Keratinocyte (primary cell): ENCODE measurements around the gene ERC1. TPM values are rescaled to one million over a fixed set of nuclear protein-coding genes. Genes with fewer than 3 reads are reported as not detected.

ENCODE experiments used
- DNase-seq: peaks from one replicate; pipeline ENCODE4 v3.0.0-alpha.2; 2011; ENCODE audit warnings: low read depth, missing footprints, low spot score
- FAIRE-seq: peaks from 2 replicates; lab custom pipeline; 2011; peaks lifted over from hg19 to GRCh38; lab: Jason Lieb, UNC
- H2AFZ ChIP-seq: 2 replicates; pipeline ENCODE4 v1.6.0; 2012; ENCODE audit warnings: low read length, control low read depth, inconsistent platforms; ENCODE audit not compliant: control insufficient read depth
- H3K27ac ChIP-seq: 2 replicates; pipeline ENCODE4 v1.5.1; 2011; ENCODE audit warnings: low read length; ENCODE audit not compliant: control insufficient read depth, insufficient read depth
- H3K27me3 ChIP-seq: 3 replicates; pipeline ENCODE4 v1.6.0; 2011; ENCODE audit warnings: low read length; ENCODE audit not compliant: control insufficient read depth, insufficient read depth; ENCODE audit errors: extremely low read depth
- H3K36me3 ChIP-seq, 2 experiments: 2 replicates in 1 of 2; 3 replicates in 1 of 2; pipeline ENCODE4 v1.5.1; 2011; ENCODE audit warnings: low read length in 2 of 2, mild to moderate bottlenecking in 1 of 2; ENCODE audit not compliant: control insufficient read depth in 2 of 2, insufficient read depth in 2 of 2; ENCODE audit errors: extremely low read depth in 1 of 2
- H3K4me1 ChIP-seq: 3 replicates; pipeline ENCODE4 v1.5.1; 2011; ENCODE audit warnings: low read length; ENCODE audit not compliant: control insufficient read depth, insufficient read depth; ENCODE audit errors: extremely low read depth
- H3K4me2 ChIP-seq: 3 replicates; pipeline ENCODE4 v1.6.0; 2011; ENCODE audit warnings: low read depth, low read length; ENCODE audit not compliant: control insufficient read depth, insufficient read depth; ENCODE audit errors: extremely low read depth
- H3K4me3 ChIP-seq, 3 experiments: fragments of 200-600 bp in 1 of 3; sonication (generic) in 1 of 3; 2 replicates in 2 of 3; 3 replicates in 1 of 3; pipeline ENCODE4 v1.5.1; 2011 to 2016; ENCODE audit warnings: low read length in 3 of 3, mild to moderate bottlenecking in 3 of 3, control low read depth in 2 of 3, inconsistent platforms in 1 of 3, low read depth in 1 of 3, mixed read lengths in 1 of 3, mixed run types in 1 of 3, moderate library complexity in 1 of 3; ENCODE audit not compliant: control insufficient read depth in 2 of 3, insufficient read depth in 2 of 3; ENCODE audit errors: extremely low read depth in 1 of 3
- H3K79me2 ChIP-seq: 2 replicates; pipeline ENCODE4 v1.6.0; 2012; ENCODE audit warnings: low read length; ENCODE audit not compliant: control insufficient read depth, insufficient read depth
- H3K9ac ChIP-seq: 3 replicates; pipeline ENCODE4 v1.6.0; 2011; ENCODE audit warnings: low read length; ENCODE audit not compliant: control insufficient read depth, insufficient read depth; ENCODE audit errors: extremely low read depth
- H3K9me1 ChIP-seq: 3 replicates; pipeline ENCODE4 v1.6.0; 2011; ENCODE audit warnings: low read length; ENCODE audit not compliant: control insufficient read depth, insufficient read depth; ENCODE audit errors: extremely low read depth
- H3K9me3 ChIP-seq: 2 replicates; pipeline ENCODE4 v1.5.1; 2012; ENCODE audit warnings: low read depth, low read length; ENCODE audit not compliant: control insufficient read depth
- H4K20me1 ChIP-seq: 3 replicates; pipeline ENCODE4 v1.6.0; 2011; ENCODE audit warnings: low read length; ENCODE audit not compliant: control insufficient read depth, insufficient read depth; ENCODE audit errors: extremely low read depth
- EZH2 ChIP-seq: IDR thresholded peaks from one replicate; pipeline ENCODE4 v1.6.1; 2012; ENCODE audit warnings: inconsistent platforms, mild to moderate bottlenecking, low read length, moderate library complexity
- dilution Hi-C: fragments of 300-500 bp; cut with MboI; formaldehyde crosslinking; loops from one replicate; pipeline ENCODE4 v1.7.0; 2020; ENCODE audit warnings: low sequenced_read_pairs; ENCODE audit not compliant: extremely low pct_ligation_motif_present
- polyA plus RNA-seq, 5 experiments: library from polyadenylated mRNA; depleted of rRNA in 3 of 5; stranded (reverse) in 3 of 5; stranded (forward) in 1 of 5; unstranded in 1 of 5; fragments of >200 nt; gene quantifications; 1 replicate in 1 of 5; 2 replicates in 3 of 5; 3 replicates in 1 of 5; pipeline versions ENCODE4 v1.2.1 to v1.2.3, GENCODE V29; 2011 to 2012; ENCODE audit warnings: missing spikeins in 2 of 5, low read depth in 1 of 5, low replicate concordance in 1 of 5
- TF ChIP-seq, protein P1 (sequence below), 3 experiments: IDR thresholded peaks in 1 of 3; conservative IDR thresholded peaks in 1 of 3; optimal IDR thresholded peaks in 1 of 3; 2 replicates in 2 of 3; 3 replicates in 1 of 3; pipeline versions ENCODE3 to v1.5.1; 2011; ENCODE audit warnings: low read length in 3 of 3, mild to moderate bottlenecking in 3 of 3, moderate library complexity in 2 of 3, control low read depth in 1 of 3, inconsistent platforms in 1 of 3; ENCODE audit not compliant: insufficient read depth in 2 of 3; ENCODE audit errors: extremely low read depth in 1 of 3

The ERC1 gene
- polyA plus RNA-seq, 1 donor (not counting 4 experiments of a cell fraction or from before 2014, with no cell fraction given): 16.1 TPM

DNA sequence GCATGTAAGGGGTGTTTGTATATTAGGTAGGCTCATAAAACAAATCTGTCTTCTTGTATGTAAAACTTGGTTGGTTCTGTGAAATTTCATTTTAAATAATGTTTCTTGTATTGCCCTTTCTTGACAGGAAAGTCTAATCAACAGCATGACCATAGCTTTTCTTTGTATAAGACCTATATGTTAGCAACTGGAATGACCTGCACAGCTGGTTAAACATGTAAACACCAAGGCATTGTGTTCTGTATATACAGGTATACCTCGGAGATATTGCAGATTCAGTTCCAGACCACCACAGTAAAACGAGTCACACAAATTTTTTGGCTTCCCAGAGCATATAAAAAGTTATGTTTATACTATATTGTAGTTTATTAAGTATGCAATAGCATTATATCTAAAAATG lies 183.6 kb downstream of the ERC1 start:
- dilution Hi-C loops: no loop called here
- H3K4me1 ChIP-seq: peaks cover 7% of the 10 kb centered on the region
- H3K9me3 ChIP-seq: no peaks in the 10 kb centered on the region
- H3K36me3 ChIP-seq: no peaks in the 10 kb centered on the region
- no peaks in the 10 kb centered on the region for H3K9me1 ChIP-seq
- no peak overlapping the region for H3K4me3 ChIP-seq
- DNase-seq (no peak), FAIRE-seq (no peak)
- TF ChIP-seq, protein P1, sequence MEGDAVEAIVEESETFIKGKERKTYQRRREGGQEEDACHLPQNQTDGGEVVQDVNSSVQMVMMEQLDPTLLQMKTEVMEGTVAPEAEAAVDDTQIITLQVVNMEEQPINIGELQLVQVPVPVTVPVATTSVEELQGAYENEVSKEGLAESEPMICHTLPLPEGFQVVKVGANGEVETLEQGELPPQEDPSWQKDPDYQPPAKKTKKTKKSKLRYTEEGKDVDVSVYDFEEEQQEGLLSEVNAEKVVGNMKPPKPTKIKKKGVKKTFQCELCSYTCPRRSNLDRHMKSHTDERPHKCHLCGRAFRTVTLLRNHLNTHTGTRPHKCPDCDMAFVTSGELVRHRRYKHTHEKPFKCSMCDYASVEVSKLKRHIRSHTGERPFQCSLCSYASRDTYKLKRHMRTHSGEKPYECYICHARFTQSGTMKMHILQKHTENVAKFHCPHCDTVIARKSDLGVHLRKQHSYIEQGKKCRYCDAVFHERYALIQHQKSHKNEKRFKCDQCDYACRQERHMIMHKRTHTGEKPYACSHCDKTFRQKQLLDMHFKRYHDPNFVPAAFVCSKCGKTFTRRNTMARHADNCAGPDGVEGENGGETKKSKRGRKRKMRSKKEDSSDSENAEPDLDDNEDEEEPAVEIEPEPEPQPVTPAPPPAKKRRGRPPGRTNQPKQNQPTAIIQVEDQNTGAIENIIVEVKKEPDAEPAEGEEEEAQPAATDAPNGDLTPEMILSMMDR (optimal IDR thresholded peaks at IDR 0.05 in 1 of 3, IDR thresholded peaks at IDR 0.05 in 1 of 3, conservative IDR thresholded peaks at IDR 0.05 in 1 of 3; ENCODE audit: extremely low read depth in 1 of 3, insufficient read depth in 2 of 3, low read length in 3 of 3): no peak
- no peak for TF ChIP-seq EZH2
- peaks cover 6% of the 10 kb centered on the region for H3K79me2 ChIP-seq
- no peak overlapping the region for H2AFZ ChIP-seq
- no peak overlapping the region for H3K4me2 ChIP-seq
- H3K27me3 ChIP-seq: no peaks in the 10 kb centered on the region
- no peak overlapping the region for H3K27ac ChIP-seq
- H3K9ac ChIP-seq: no peak overlapping the region
- H4K20me1 ChIP-seq: no peaks in the 10 kb centered on the region

DNA sequence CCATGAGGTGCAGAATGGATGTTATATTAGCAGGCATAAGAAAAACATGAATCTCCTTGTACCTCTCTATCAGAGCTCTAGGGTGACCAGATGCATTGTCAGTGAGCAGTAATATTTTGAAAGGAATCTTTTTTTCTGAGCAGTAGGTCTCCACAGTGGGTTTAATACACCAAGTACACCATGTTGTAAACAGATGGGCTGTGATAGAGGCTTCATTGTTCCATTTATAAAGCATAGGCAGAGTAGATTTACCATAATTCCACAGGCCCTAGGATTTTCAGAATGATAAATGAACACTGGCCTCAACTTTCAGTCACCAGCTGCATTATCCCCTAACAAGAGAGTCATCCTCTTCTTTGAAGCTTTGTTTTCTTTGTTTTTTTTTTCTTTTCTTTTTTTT lies 185.2 kb downstream of the ERC1 start:
- TF ChIP-seq EZH2: no peak
- TF ChIP-seq, protein P1 (optimal IDR thresholded peaks at IDR 0.05 in 1 of 3, IDR thresholded peaks at IDR 0.05 in 1 of 3, conservative IDR thresholded peaks at IDR 0.05 in 1 of 3; ENCODE audit: extremely low read depth in 1 of 3, insufficient read depth in 2 of 3, low read length in 3 of 3): no peak
- Histone ChIP-seq H3K9me3 (no peaks in the 10 kb centered on the region), H3K4me3 (no peak overlapping the region), H3K9me1 (no peaks in the 10 kb centered on the region), H3K4me2 (no peak overlapping the region), H3K9ac (no peak overlapping the region), H4K20me1 (no peaks in the 10 kb centered on the region), H3K36me3 (peaks cover 0 to 7% of the 10 kb centered on the region in 2 experiments), H3K27me3 (no peaks in the 10 kb centered on the region), H2AFZ (no peak overlapping the region), H3K79me2 (peaks cover 6% of the 10 kb centered on the region), H3K4me1 (peaks cover 7% of the 10 kb centered on the region), H3K27ac (no peak overlapping the region)
- DNase-seq (no peak), FAIRE-seq (no peak)
- dilution Hi-C loops: no loop called here
